ENCODE results near the gene BCAS4.
"Not testable (repeated sequence)": the region's sequence is repeated elsewhere in the genome, so short reads cannot be mapped to it uniquely, and the experiment has no call there.

The BCAS4 gene

GRCh38 chr20:50765674-50766073 lies 29.2 kb upstream of the BCAS4 start:
- DNase-seq = no peak
- TF ChIP-seq GATA1 (IDR thresholded peaks at IDR 0.05; ENCODE audit: low read depth, low read length) (no peak), POLR2A (IDR thresholded peaks at IDR 0.05; ENCODE audit: low read length) (no peak)

DNA sequence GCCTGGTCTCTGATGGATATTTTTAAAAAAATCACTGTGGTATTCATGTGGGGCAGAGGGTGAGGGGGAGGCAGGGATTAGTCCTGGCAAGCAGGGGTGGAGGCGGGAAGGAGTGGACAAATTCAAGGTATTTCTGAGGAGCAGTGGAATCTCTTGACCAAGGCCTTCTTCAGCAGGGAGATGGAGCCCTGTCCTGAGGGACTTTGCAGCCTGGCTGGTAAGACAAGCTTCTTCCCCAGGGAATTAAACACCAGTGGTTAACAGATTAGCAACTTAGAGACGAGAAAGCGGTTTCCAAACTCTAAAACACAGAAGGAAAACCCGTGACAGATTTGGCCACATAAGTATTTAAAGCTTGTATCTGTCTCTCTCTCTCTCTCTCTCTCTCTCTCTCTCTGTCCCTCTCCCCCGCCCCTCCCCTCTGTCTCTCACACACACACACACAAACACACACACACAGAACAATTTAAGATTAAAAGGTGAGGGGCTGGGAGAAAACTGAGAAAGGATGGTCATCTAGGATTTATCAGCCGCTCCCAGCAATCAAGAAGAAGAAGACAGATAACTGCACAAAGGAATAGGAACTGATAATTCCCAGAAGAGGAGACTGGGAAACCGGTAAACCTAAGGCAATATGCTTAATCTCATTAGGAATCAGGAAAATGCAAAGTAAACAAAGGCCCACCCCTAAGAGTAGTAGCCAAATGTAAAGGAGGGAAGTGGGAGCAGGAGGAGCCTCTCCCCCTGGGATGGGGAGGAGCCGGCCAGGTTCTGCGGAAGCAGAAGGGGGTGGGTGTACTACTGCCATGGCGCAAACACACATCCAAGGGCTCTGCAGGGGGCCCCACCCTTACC lies 27.7 kb upstream of the BCAS4 start:
- not testable (repeated sequence) for DNase-seq

GRCh38 chr20:50768991-50769390 lies 25.9 kb upstream of the BCAS4 start:
- not testable (repeated sequence) for DNase-seq

DNA sequence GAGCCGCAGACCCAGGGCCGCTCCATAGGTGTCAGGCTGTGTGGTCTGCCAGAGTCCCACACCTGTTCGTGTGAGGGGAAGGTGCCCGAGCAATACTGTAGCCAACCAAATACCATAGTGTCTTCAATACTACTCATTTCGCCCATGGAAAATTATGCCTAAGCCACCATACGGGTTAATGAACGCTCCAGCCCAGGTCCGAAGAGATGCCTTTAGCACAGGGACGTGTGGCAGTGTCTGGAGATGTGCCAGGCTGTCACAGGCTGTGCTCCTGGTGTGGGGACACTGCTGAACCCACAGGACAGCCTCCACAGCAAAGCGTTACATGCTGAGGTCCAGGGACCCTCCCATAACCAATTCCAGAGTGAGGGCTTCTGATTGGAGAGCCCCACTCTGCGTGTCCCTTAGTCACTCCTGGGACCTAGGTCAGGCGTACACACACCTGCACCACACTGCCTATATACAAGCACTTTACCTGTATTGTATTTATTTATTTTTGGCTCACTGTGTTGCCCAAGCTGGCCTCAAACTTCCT lies 25.2 kb upstream of the BCAS4 start:
- DNase-seq = not testable (repeated sequence)

DNA sequence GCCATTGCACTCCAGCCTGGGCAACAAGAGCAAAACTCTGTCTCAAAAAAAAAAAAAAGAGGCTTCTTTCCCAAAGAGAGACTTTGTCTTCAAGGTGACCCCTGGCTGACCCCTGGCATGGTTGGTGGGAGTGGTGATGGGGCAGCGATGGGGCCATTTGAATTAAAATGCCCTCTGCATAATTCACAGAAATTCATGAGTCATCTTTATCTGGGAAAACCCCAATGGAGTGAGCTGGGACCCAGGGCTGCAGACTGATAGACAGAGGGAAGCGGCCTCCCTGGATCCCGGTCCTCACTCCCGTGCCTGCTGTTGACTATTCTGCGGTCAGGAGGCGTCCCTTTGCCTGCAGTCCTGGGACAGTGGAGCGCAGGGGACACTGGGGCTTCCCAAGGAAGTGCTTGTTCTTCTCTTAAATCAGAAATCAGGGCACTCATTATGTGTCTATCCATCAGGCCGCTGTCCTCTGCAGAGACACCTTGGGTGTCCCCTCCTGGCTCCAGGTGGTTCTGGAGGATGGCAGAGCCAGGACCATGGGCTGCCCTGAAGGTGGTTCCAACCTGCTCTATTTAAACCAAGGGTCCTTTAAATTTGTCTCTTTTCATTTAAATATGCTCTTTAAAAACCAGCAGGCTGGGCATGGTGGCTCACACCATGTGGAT lies 23.3 kb upstream of the BCAS4 start:
- not testable (repeated sequence) for DNase-seq

- no peak for DNase-seq
- TF ChIP-seq POLR2A (IDR thresholded peaks at IDR 0.05; ENCODE audit: low read length) (no peak), GATA1 (IDR thresholded peaks at IDR 0.05; ENCODE audit: low read depth, low read length) (no peak)
Measured at GRCh38 chr20:50772420-50773185, 22.3 kb upstream of the BCAS4 start.

DNA sequence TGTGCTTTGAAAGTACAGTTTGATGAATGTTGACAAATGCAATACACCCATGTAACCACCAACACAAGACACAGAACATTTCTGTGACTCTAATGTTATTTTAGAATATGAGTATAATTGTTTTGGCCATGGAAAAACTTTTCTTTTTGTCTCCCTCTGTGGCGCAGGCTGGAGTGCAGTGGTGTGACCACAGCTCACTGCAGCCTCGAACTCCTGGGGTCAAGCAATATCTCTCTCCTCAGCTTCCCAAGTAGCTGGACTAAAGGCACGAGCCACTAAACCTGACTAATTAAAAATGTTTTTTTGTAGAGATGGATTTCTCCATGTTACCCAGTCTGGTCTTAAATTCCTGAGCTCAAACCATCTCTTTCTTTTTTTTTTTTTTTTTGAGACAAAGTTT lies 20.3 kb upstream of the BCAS4 start:
- TF ChIP-seq GATA1 (IDR thresholded peaks at IDR 0.05; ENCODE audit: low read depth, low read length) = no peak
- TF ChIP-seq POLR2A (IDR thresholded peaks at IDR 0.05; ENCODE audit: low read length) = no peak

DNA sequence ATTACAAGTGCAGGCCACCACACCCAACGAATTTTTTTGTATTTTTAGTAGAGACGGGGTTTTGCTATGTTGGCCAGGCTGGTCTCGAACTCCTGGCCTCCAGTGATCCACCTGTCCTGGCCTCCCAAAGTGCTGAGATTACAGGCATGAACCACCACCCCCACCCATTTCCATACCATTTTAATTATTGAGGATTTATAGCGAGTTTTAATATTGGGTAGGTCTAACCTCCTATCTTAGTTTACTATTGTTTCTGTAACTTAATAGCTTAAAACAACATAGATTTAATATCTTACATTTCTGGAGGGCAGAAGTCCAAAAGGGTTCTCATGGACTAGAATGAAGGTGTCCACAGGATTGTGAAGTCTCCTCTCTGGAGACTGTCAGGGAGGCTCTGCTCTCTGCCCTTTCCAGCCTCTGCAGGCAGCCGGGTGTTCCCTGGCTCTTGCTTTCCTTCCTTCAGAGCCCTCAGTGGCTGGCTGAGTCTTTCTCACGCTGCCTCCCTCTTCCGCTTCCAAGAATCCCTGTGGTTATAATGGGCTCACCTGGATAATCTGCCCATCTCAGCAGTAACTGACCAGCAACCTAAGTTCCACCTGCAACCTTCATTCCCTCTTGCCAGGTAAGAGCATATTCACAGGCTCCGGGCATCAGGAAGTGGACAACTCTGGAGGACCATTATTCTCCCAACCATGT lies 18.6 kb upstream of the BCAS4 start:
- no peak for DNase-seq
- TF ChIP-seq POLR2A (IDR thresholded peaks at IDR 0.05; ENCODE audit: low read length) = no peak
- TF ChIP-seq GATA1 (IDR thresholded peaks at IDR 0.05; ENCODE audit: low read depth, low read length) = no peak

More for the DNA sequence above, 20.3 kb upstream of the BCAS4 start:
- DNase-seq = no peak

DNA sequence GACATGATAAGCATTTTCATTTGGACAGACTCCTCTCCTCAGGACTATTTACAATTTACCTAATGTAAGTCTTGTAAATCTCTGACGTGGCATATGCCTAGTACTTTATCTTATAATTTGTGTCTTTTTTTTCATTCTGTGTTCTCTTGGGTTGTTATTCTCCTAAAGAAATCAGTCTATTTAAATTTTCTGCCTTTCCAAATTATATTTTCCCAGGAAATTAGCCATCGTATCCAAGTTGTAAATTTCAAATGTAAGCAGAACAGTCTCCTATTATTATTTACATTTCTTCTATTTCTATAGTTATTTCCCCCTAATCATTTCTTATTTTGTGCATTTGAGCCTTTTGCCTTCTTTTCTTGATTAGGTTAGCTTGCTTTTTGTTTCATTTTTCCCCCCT lies 17.5 kb upstream of the BCAS4 start:
- TF ChIP-seq POLR2A (IDR thresholded peaks at IDR 0.05; ENCODE audit: low read length) (no peak), GATA1 (IDR thresholded peaks at IDR 0.05; ENCODE audit: low read depth, low read length) (no peak)
- DNase-seq = no peak

DNA sequence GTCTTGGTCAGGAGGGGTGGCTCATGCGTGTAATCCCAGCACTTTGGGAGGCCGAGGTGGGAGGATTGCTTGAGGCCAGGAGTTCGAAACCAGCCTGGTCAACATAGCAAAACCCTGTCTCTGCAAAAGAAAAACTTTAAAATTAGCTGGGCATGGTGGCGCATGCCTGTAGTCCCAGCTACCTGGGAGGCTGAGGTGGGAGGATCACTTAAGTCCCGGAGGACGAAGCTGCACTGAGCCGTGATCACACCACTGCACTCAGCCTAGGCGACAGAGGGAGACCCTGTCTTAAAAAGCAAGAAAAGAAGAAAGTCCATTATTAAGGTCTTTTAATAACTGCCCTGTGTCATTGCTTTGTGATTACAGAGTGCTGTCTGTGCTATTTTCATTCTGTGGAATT lies 15.9 kb upstream of the BCAS4 start:
- not testable (repeated sequence) for DNase-seq

DNA sequence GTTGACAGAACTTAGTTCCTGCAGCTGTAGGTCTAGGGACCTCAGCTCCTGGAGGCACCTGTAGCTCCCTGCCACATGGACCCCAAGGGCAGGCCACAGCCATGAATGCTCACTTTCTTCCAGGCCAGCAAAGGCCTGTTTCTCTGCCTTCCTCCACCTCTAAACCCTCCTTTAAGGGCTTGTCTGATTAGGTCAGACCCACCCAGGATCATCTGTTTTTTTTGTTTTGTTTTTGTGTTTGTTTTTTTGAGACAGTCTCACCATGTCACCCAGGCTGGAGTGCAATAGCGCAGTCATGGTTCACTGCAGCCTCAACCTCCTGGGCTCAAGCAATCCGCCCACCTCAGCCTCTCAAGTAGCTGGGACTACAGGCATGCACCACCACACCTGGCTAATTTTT lies 11.5 kb upstream of the BCAS4 start:
- no peak for DNase-seq
- TF ChIP-seq POLR2A (IDR thresholded peaks at IDR 0.05; ENCODE audit: low read length) = no peak
- no peak for TF ChIP-seq GATA1 (IDR thresholded peaks at IDR 0.05; ENCODE audit: low read depth, low read length)

GRCh38 chr20:50783903-50784302 lies 11.0 kb upstream of the BCAS4 start:
- no peak for DNase-seq
- TF ChIP-seq GATA1 (IDR thresholded peaks at IDR 0.05; ENCODE audit: low read depth, low read length) = no peak
- TF ChIP-seq POLR2A (IDR thresholded peaks at IDR 0.05; ENCODE audit: low read length) = no peak

DNA sequence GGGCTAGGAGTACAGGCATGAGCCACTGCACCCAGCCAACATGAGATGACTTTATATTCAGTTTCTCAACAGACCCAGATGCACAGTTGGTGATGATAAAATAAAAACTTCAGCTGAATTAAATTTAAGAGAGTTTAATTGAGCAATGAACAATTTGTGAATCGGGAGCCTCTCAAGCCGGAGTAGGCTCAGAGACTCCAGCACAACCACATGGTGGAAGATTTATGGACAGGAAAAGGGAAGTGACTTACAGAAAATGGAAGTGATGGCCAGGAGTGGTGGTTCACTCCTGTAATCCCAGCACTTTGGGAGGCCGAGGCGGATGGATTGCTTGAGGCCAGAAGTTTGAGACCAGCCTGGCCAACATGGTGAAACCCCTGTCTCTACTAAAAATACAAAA lies 10.4 kb upstream of the BCAS4 start:
- DNase-seq = no peak
- TF ChIP-seq POLR2A (IDR thresholded peaks at IDR 0.05; ENCODE audit: low read length) (no peak), GATA1 (IDR thresholded peaks at IDR 0.05; ENCODE audit: low read depth, low read length) (no peak)

DNA sequence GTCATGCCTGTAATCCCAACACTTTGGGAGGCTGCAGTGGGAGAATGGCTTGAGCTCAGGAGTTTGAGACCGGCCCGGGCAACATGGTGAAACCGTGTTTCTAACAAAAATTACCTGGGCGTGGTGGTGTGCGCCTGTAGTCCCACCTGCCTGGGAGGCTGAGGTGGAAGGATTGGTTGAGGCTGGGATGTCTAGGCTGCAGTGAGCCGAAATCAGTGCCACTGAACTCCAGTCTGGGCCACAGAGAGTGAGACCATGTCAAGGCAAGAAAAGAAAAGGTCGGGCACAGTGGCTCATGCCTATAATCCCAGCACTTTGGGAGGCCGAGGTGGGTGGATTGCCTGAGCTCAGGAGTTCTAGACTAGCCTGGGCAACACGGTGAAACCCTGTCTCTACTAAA lies 8.2 kb upstream of the BCAS4 start:
- TF ChIP-seq POLR2A (IDR thresholded peaks at IDR 0.05; ENCODE audit: low read length) (no peak), GATA1 (IDR thresholded peaks at IDR 0.05; ENCODE audit: low read depth, low read length) (no peak)
- no peak for DNase-seq
